Measurements from ENCODE around the gene LZTR1.
"Not testable (repeated sequence)": the region's sequence is repeated elsewhere in the genome, so short reads cannot be mapped to it uniquely, and the experiment has no call there.

Gene LZTR1

GRCh38 chr22:20966883-20967696 lies 15.0 kb upstream of the LZTR1 start, which contains the start of gene AIFM3:
Gene AIFM3, plus strand, starts transcription at chr22:20967255. Its CDS starts 690 bp downstream, at chr22:20967945.
- DNase-seq, result no peak

GRCh38 chr22:20967697-20968211 lies 14.3 kb upstream of the LZTR1 start:
- no peak for DNase-seq

- no peak for DNase-seq
These were observed 13.7 kb upstream of the LZTR1 start for GRCh38 chr22:20968281-20968977.

GRCh38 chr22:20970939-20971657 lies 11.0 kb upstream of the LZTR1 start:
- no peak for DNase-seq

GRCh38 chr22:20972014-20972694 lies 9.9 kb upstream of the LZTR1 start:
- DNase-seq, result not testable (repeated sequence)

- no peak for DNase-seq
These were observed 9.0 kb upstream of the LZTR1 start for GRCh38 chr22:20972933-20973577.

GRCh38 chr22:20973634-20974286 lies 8.3 kb upstream of the LZTR1 start:
- no peak for DNase-seq

- no peak for DNase-seq
These were observed 7.7 kb upstream of the LZTR1 start for GRCh38 chr22:20974336-20974955.

- no peak for DNase-seq
These were observed 6.4 kb upstream of the LZTR1 start for GRCh38 chr22:20975541-20976290.

- DNase-seq, result no peak
These were observed 5.7 kb upstream of the LZTR1 start for GRCh38 chr22:20976291-20976877.

GRCh38 chr22:20977019-20977418 lies 5.1 kb upstream of the LZTR1 start:
- DNase-seq, result no peak

- no peak for DNase-seq
These were observed 4.5 kb upstream of the LZTR1 start for GRCh38 chr22:20977516-20978170.

GRCh38 chr22:20978419-20978818 lies 3.7 kb upstream of the LZTR1 start:
- DNase-seq, result no peak

GRCh38 chr22:20979243-20979809 lies 2.8 kb upstream of the LZTR1 start:
- peak; percentile 71 for DNase-seq

- DNase-seq, result no peak
These were observed 2.1 kb upstream of the LZTR1 start for GRCh38 chr22:20979940-20980453.

- DNase-seq, result no peak
These were observed 1.6 kb upstream of the LZTR1 start for GRCh38 chr22:20980523-20980922.

GRCh38 chr22:20980938-20981722 lies 967 bp upstream of the LZTR1 start:
- DNase-seq, result no peak

- DNase-seq, result no peak
These were observed 426 bp downstream of the LZTR1 start for GRCh38 chr22:20982563-20982882.
